ENCODE data around the gene UGCG. TPM values are rescaled to one million over a fixed set of nuclear protein-coding genes. Genes with fewer than 3 reads are reported as not detected.
A peak's percentile ranks its signal among the peaks of the same experiment; 100 is the strongest.

UGCG gene
- total and polyA plus RNA-seq, 9 of the 15 experiments (the other 6 are each of a cell fraction or from before 2014, with no cell fraction given) = 20.0 to 40.3 (median 29.2) TPM

DNA sequence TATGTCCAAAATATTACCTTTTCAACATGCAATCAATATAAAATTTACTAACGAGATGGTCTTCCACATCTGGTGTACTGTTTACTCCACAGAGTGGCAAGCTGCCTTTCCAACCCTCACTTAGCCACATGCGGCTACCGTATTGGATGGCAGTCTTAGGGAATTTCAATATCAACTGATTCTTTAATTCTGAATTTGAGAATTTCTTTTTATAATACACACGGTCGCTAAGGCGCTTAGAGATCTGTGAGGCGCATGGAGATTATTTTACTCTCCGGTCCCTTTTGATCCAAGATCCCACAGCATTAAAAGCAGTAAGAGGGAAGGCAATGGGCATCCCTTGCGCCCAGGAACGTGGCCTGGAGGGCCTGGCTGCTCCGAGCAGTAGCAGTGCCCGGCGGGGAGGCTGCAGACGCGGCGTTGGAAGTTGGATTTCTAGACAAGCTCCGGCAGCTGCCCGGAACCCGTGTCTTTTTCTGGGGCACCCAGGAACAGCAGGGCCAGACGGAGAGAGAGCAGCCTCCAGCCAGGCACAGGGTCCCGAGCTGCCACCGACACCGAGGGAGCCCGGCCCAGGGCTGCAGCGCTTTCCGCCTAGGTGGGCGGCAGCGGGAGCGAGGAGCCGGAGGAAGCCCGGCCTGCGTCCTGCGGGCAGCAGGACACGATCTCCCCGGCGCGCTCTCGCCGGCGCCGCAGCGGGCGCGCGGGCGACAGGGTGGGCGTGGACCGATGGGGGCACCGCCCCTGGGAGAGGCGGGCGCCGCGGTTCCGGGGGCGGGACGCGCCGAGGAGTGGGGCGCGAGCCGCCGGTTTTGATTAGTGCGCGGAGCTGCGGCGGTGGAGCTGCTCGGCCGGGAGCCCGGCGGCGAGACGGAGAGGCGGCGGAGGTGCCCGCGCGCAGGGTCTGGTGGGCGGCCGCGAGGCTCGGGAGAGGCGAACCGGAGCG is at the start of gene UGCG (continued):
- TF ChIP-seq, protein P1, sequence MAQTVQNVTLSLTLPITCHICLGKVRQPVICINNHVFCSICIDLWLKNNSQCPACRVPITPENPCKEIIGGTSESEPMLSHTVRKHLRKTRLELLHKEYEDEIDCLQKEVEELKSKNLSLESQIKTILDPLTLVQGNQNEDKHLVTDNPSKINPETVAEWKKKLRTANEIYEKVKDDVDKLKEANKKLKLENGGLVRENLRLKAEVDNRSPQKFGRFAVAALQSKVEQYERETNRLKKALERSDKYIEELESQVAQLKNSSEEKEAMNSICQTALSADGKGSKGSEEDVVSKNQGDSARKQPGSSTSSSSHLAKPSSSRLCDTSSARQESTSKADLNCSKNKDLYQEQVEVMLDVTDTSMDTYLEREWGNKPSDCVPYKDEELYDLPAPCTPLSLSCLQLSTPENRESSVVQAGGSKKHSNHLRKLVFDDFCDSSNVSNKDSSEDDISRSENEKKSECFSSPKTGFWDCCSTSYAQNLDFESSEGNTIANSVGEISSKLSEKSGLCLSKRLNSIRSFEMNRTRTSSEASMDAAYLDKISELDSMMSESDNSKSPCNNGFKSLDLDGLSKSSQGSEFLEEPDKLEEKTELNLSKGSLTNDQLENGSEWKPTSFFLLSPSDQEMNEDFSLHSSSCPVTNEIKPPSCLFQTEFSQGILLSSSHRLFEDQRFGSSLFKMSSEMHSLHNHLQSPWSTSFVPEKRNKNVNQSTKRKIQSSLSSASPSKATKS (CRISPR knock-in tag; IDR thresholded peaks at IDR 0.05) = no peak
- TF ChIP-seq RBFOX2 (IDR thresholded peaks at IDR 0.05; ENCODE audit: low read depth, low read length) (peak; percentile 95), PRMT5 (CRISPR knock-in tag; IDR thresholded peaks at IDR 0.05) (no peak), EWSR1 (IDR thresholded peaks at IDR 0.05; ENCODE audit: borderline replicate concordance, low read depth, partially characterized antibody) (no peak), GTF2A2 (tag; IDR thresholded peaks at IDR 0.05) (no peak), HMG20B (CRISPR knock-in tag; IDR thresholded peaks at IDR 0.05) (no peak), SETDB1 (IDR thresholded peaks at IDR 0.05; ENCODE audit: low read length) (peak; percentile 13), IRF2 (CRISPR knock-in tag; IDR thresholded peaks at IDR 0.05) (no peak), MAFK (IDR thresholded peaks at IDR 0.05; ENCODE audit: low read length) (no peak), MCM2 (IDR thresholded peaks at IDR 0.05; ENCODE audit: low read depth) (no peak), NBN (IDR thresholded peaks at IDR 0.05; ENCODE audit: low read depth) (peak; percentile 60; the same call in 1 of the 2 replicates), ESRRB (CRISPR knock-in tag; IDR thresholded peaks at IDR 0.05; ENCODE audit: borderline replicate concordance) (no peak), TEAD1 (CRISPR knock-in tag; IDR thresholded peaks at IDR 0.05) (peak in 1 of 2 experiments; percentile 19; a peak in 1 of 4 replicates), PCBP1 (IDR thresholded peaks at IDR 0.05; ENCODE audit: low read depth, low read length, poor library complexity, severe bottlenecking) (peak; percentile 15)
- TF ChIP-seq, protein P2, sequence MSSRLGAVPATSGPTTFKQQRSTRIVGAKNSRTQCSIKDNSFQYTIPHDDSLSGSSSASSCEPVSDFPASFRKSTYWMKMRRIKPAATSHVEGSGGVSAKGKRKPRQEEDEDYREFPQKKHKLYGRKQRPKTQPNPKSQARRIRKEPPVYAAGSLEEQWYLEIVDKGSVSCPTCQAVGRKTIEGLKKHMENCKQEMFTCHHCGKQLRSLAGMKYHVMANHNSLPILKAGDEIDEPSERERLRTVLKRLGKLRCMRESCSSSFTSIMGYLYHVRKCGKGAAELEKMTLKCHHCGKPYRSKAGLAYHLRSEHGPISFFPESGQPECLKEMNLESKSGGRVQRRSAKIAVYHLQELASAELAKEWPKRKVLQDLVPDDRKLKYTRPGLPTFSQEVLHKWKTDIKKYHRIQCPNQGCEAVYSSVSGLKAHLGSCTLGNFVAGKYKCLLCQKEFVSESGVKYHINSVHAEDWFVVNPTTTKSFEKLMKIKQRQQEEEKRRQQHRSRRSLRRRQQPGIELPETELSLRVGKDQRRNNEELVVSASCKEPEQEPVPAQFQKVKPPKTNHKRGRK (tag; IDR thresholded peaks at IDR 0.05) = no peak
- TF ChIP-seq, protein P3, sequence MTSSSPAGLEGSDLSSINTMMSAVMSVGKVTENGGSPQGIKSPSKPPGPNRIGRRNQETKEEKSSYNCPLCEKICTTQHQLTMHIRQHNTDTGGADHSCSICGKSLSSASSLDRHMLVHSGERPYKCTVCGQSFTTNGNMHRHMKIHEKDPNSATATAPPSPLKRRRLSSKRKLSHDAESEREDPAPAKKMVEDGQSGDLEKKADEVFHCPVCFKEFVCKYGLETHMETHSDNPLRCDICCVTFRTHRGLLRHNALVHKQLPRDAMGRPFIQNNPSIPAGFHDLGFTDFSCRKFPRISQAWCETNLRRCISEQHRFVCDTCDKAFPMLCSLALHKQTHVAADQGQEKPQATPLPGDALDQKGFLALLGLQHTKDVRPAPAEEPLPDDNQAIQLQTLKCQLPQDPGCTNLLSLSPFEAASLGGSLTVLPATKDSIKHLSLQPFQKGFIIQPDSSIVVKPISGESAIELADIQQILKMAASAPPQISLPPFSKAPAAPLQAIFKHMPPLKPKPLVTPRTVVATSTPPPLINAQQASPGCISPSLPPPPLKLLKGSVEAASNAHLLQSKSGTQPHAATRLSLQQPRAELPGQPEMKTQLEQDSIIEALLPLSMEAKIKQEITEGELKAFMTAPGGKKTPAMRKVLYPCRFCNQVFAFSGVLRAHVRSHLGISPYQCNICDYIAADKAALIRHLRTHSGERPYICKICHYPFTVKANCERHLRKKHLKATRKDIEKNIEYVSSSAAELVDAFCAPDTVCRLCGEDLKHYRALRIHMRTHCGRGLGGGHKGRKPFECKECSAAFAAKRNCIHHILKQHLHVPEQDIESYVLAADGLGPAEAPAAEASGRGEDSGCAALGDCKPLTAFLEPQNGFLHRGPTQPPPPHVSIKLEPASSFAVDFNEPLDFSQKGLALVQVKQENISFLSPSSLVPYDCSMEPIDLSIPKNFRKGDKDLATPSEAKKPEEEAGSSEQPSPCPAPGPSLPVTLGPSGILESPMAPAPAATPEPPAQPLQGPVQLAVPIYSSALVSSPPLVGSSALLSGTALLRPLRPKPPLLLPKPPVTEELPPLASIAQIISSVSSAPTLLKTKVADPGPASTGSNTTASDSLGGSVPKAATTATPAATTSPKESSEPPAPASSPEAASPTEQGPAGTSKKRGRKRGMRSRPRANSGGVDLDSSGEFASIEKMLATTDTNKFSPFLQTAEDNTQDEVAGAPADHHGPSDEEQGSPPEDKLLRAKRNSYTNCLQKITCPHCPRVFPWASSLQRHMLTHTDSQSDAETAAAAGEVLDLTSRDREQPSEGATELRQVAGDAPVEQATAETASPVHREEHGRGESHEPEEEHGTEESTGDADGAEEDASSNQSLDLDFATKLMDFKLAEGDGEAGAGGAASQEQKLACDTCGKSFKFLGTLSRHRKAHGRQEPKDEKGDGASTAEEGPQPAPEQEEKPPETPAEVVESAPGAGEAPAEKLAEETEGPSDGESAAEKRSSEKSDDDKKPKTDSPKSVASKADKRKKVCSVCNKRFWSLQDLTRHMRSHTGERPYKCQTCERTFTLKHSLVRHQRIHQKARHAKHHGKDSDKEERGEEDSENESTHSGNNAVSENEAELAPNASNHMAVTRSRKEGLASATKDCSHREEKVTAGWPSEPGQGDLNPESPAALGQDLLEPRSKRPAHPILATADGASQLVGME (CRISPR knock-in tag; IDR thresholded peaks at IDR 0.05) = peak; percentile 44; the same call in 1 of the 2 replicates
